H1 (cell line): ENCODE measurements around the gene RNASE13. TPM values are rescaled to one million over a fixed set of nuclear protein-coding genes. Genes with fewer than 3 reads are reported as not detected.
"Not testable (repeated sequence)": the region's sequence is repeated elsewhere in the genome, so short reads cannot be mapped to it uniquely, and the experiment has no call there.

Source experiments
- CTCF ChIA-PET: fragments of 300-600 bp; sonication (Branson Sonifier 250); formaldehyde crosslinking; loops from one replicate; lab custom pipeline; 2021; ENCODE audit not compliant: partially characterized antibody; lab: Charles Lee
- POLR2A ChIA-PET: fragments of 300-600 bp; sonication (Branson Sonifier 250); formaldehyde crosslinking; loops from one replicate; lab custom pipeline; 2021; ENCODE audit warnings: inconsistent platforms; ENCODE audit not compliant: partially characterized antibody; lab: Charles Lee
- DNase-seq, 2 experiments: peaks; one replicate each; pipeline versions ENCODE4 v3.0.0 to v3.0.0-alpha.2; 2010 to 2022; ENCODE audit warnings: low spot score in 2 of 2, low read depth in 1 of 2, mixed read lengths in 1 of 2
- FAIRE-seq: peaks from 2 replicates; lab custom pipeline; 2011; peaks lifted over from hg19 to GRCh38; lab: Jason Lieb, UNC
- H2AFZ ChIP-seq: 2 replicates; pipeline ENCODE4 v1.8.1; 2012; ENCODE audit warnings: low read length, inconsistent platforms
- H2AK5ac ChIP-seq: 2 replicates; pipeline ENCODE4 v1.6.1; 2013; ENCODE audit warnings: low read depth, low read length
- H2BK120ac ChIP-seq: replicated peaks from 2 replicates; pipeline ENCODE3; 2013; ENCODE audit warnings: low read depth, low read length, inconsistent platforms
- H2BK12ac ChIP-seq: 2 replicates; pipeline ENCODE4 v1.6.1; 2013; ENCODE audit warnings: low read depth, low read length
- H2BK15ac ChIP-seq: 2 replicates; pipeline ENCODE4 v1.6.1; 2013; ENCODE audit warnings: low read length
- H2BK20ac ChIP-seq: 2 replicates; pipeline ENCODE4 v1.6.1; 2013; ENCODE audit warnings: low read length
- H2BK5ac ChIP-seq: 2 replicates; pipeline ENCODE4 v1.6.1; 2013; ENCODE audit warnings: low read depth, low read length
- H3K14ac ChIP-seq: 2 replicates; pipeline ENCODE4 v1.6.1; 2013; ENCODE audit warnings: inconsistent platforms; ENCODE audit not compliant: insufficient read length
- H3K18ac ChIP-seq: 2 replicates; pipeline ENCODE4 v1.6.1; 2013; ENCODE audit warnings: low read length; ENCODE audit errors: extremely low read depth
- H3K23ac ChIP-seq: 2 replicates; pipeline ENCODE4 v1.6.1; 2013; ENCODE audit warnings: inconsistent platforms; ENCODE audit not compliant: insufficient read length
- H3K23me2 ChIP-seq: 2 replicates; pipeline ENCODE4 v1.6.1; 2013; ENCODE audit warnings: low read depth, low read length
- H3K27ac ChIP-seq: 2 replicates; pipeline ENCODE4 v1.6.1; 2011; ENCODE audit warnings: low read depth, low read length, inconsistent platforms
- H3K27me3 ChIP-seq, 4 experiments: replicated peaks in 1 of 4; 1 replicate in 1 of 4; 2 replicates in 3 of 4; pipeline versions ENCODE4 v1.6.1 to v1.8.1; 2011 to 2013; ENCODE audit warnings: low read length in 3 of 4, mild to moderate bottlenecking in 3 of 4, inconsistent platforms in 2 of 4, mixed read lengths in 2 of 4, moderate library complexity in 1 of 4; ENCODE audit not compliant: control insufficient read depth in 3 of 4, insufficient read depth in 3 of 4; ENCODE audit errors: extremely low read depth in 1 of 4
- H3K36me3 ChIP-seq, 4 experiments: 2 replicates each; pipeline versions ENCODE4 v1.6.1 to v1.8.1; 2011 to 2013; ENCODE audit warnings: mild to moderate bottlenecking in 4 of 4, low read length in 3 of 4, moderate library complexity in 2 of 4, control low read depth in 1 of 4, inconsistent platforms in 1 of 4; ENCODE audit not compliant: insufficient read depth in 4 of 4, control insufficient read depth in 2 of 4
- H3K4ac ChIP-seq: replicated peaks from 2 replicates; pipeline ENCODE3; 2013; ENCODE audit warnings: low read length, low read depth, mixed read lengths, inconsistent platforms; ENCODE audit not compliant: insufficient read length
- H3K4me1 ChIP-seq, 4 experiments: replicated peaks in 1 of 4; 1 replicate in 1 of 4; 2 replicates in 3 of 4; pipeline versions ENCODE4 v1.6.1 to v1.8.1; 2011 to 2013; ENCODE audit warnings: low read length in 3 of 4, inconsistent platforms in 2 of 4, mixed read lengths in 1 of 4; ENCODE audit not compliant: insufficient read depth in 4 of 4, control insufficient read depth in 3 of 4
- H3K4me2 ChIP-seq, 2 experiments: 2 replicates each; pipeline versions ENCODE4 v1.6.1 to v1.8.1; 2011 to 2013; ENCODE audit warnings: low read depth in 2 of 2, low read length in 2 of 2, control low read depth in 1 of 2, inconsistent platforms in 1 of 2, mild to moderate bottlenecking in 1 of 2; ENCODE audit not compliant: insufficient read depth in 1 of 2
- H3K4me3 ChIP-seq, 4 experiments: fragments of 200-600, 300-600 bp in 1 of 4; sonication (generic), shearing (Covaris generic), sonication (Bioruptor Twin) in 1 of 4; 2 replicates each; pipeline versions ENCODE4 v1.5.1 to v1.8.1; 2011 to 2016; ENCODE audit warnings: low read length in 4 of 4, low read depth in 3 of 4, control low read depth in 2 of 4, inconsistent platforms in 2 of 4, mild to moderate bottlenecking in 2 of 4, mixed read lengths in 1 of 4, moderate library complexity in 1 of 4; ENCODE audit not compliant: insufficient read depth in 2 of 4; ENCODE audit errors: extremely low read depth in 1 of 4
- H3K56ac ChIP-seq: replicated peaks from 2 replicates; pipeline ENCODE3; 2013; ENCODE audit warnings: low read depth, mild to moderate bottlenecking, mixed read lengths, low read length, inconsistent platforms; ENCODE audit not compliant: insufficient read length
- H3K79me1 ChIP-seq: 2 replicates; pipeline ENCODE4 v1.6.1; 2013; ENCODE audit warnings: low read depth, low read length, control low read depth
- H3K79me2 ChIP-seq, 2 experiments: 2 replicates each; pipeline versions ENCODE4 v1.6.1 to v1.8.1; 2012 to 2013; ENCODE audit warnings: low read length in 2 of 2, mild to moderate bottlenecking in 2 of 2, inconsistent platforms in 1 of 2; ENCODE audit not compliant: insufficient read depth in 2 of 2, control insufficient read depth in 1 of 2
- H3K9ac ChIP-seq, 4 experiments: replicated peaks in 1 of 4; 1 replicate in 1 of 4; 2 replicates in 3 of 4; pipeline versions ENCODE4 v1.6.1 to v1.8.1; 2011 to 2013; ENCODE audit warnings: low read depth in 3 of 4, low read length in 3 of 4, control low read depth in 2 of 4, mild to moderate bottlenecking in 2 of 4, moderate library complexity in 2 of 4, inconsistent platforms in 1 of 4; ENCODE audit errors: extremely low read depth in 1 of 4
- H3K9me3 ChIP-seq, 2 experiments: 2 replicates each; pipeline versions ENCODE4 v1.6.1 to v1.8.1; 2012 to 2013; ENCODE audit warnings: mild to moderate bottlenecking in 2 of 2, moderate library complexity in 2 of 2, control low read depth in 1 of 2, inconsistent platforms in 1 of 2, low read depth in 1 of 2, low read length in 1 of 2, mixed read lengths in 1 of 2; ENCODE audit not compliant: insufficient read depth in 2 of 2
- H4K20me1 ChIP-seq, 2 experiments: replicated peaks in 1 of 2; 2 replicates each; pipeline versions ENCODE3 to v1.8.1; 2011 to 2013; ENCODE audit warnings: inconsistent platforms in 2 of 2, low read length in 2 of 2, mild to moderate bottlenecking in 1 of 2; ENCODE audit not compliant: insufficient read depth in 2 of 2, control insufficient read depth in 1 of 2
- H4K5ac ChIP-seq: 2 replicates; pipeline ENCODE4 v1.6.1; 2013; ENCODE audit warnings: low read length, low read depth, mixed read lengths, inconsistent platforms; ENCODE audit not compliant: insufficient read length
- H4K8ac ChIP-seq: 2 replicates; pipeline ENCODE4 v1.8.0; 2013; ENCODE audit warnings: mild to moderate bottlenecking, moderate library complexity, low read length, inconsistent platforms; ENCODE audit not compliant: insufficient read depth; ENCODE audit errors: extremely low read depth
- H4K91ac ChIP-seq: replicated peaks from 2 replicates; pipeline ENCODE3; 2013; ENCODE audit warnings: low read length, mixed read lengths, inconsistent platforms; ENCODE audit not compliant: insufficient read length
- WGBS, 2 experiments: shearing (Covaris generic) in 1 of 2; methylation state at CpG; one replicate each; pipeline versions ENCODE4 v1.1.6 to v1.1.7; 2013 to 2015; ENCODE audit warnings: low lambda C conversion rate in 2 of 2, mixed read lengths in 2 of 2, inconsistent platforms in 1 of 2, low coverage in 1 of 2, missing lambda C conversion rate in 1 of 2; ENCODE audit not compliant: insufficient replicate concordance in 2 of 2, insufficient coverage in 1 of 2, insufficient read length in 1 of 2; ENCODE audit errors: extremely low coverage in 1 of 2, missing lambda C conversion rate in 1 of 2; 5-methylcytosine and 5-hydroxymethylcytosine counted together
- microRNA-seq, 2 experiments: library from miRNA; unstranded; fragments of <30 nt; microRNA quantifications; one replicate each; pipeline versions ENCODE4 to v1.2.0, GENCODE V29; 2016 to 2020; ENCODE audit warnings: borderline microRNAs expressed in 2 of 2, borderline number of aligned reads in 2 of 2, borderline replicate concordance in 1 of 2
- polyA plus RNA-seq, 7 experiments: library from polyadenylated mRNA; depleted of rRNA in 3 of 7; stranded (reverse) in 5 of 7; unstranded in 2 of 7; fragments of >200 nt in 5 of 7; fragments of 200-250 nt in 2 of 7; gene quantifications; 1 replicate in 5 of 7; 2 replicates in 1 of 7; 4 replicates in 1 of 7; pipeline versions ENCODE4 v1.2.1 to v1.2.3, GENCODE V29; 2011 to 2013; ENCODE audit warnings: missing spikeins in 2 of 7, mixed read lengths in 2 of 7
- total RNA-seq: library from RNA; stranded (reverse); fragmentation: NEBNext Ultra II Directional; extraction: Animal tissue kit (Norgen Biotek cat#: 25700); gene quantifications from 2 replicates; pipeline ENCODE4 v1.2.1, GENCODE V29; 2021

Gene RNASE13
- total and polyA plus RNA-seq, 2 of the 8 experiments (the other 6 are each of a cell fraction or from before 2014, with no cell fraction given) = not detected

GRCh38 chr14:20985650-20986049 is 49.0 kb downstream of the RNASE13 start:
- not testable (repeated sequence) for H3K27me3 ChIP-seq, H3K14ac ChIP-seq, H4K91ac ChIP-seq, DNase-seq, H2AFZ ChIP-seq, H3K23ac ChIP-seq, FAIRE-seq, H2BK120ac ChIP-seq, H3K18ac ChIP-seq, H2BK5ac ChIP-seq, H3K4me1 ChIP-seq, H3K23me2 ChIP-seq, H3K79me2 ChIP-seq, H4K8ac ChIP-seq, H3K4me2 ChIP-seq, H2BK15ac ChIP-seq, H3K56ac ChIP-seq, H3K9ac ChIP-seq, H3K27ac ChIP-seq, H4K20me1 ChIP-seq, H4K5ac ChIP-seq, H3K36me3 ChIP-seq, H2BK12ac ChIP-seq, H2BK20ac ChIP-seq, H3K4ac ChIP-seq, H3K9me3 ChIP-seq, H3K4me3 ChIP-seq, H3K79me1 ChIP-seq, H2AK5ac ChIP-seq
- ChIA-PET CTCF (interaction anchor here (0.6 to 1.2 kb wide), 5 partner anchors 12 to 117 kb away, joined by 3 read pairs; no protein-coding TSS in a partner anchor), POLR2A (interaction anchor here (1.0 to 1.5 kb wide), 2 partner anchors 15 to 85 kb away, joined by 4 read pairs; no protein-coding TSS in a partner anchor)
- 84% methylated on average over 4 of the region's 4 CpGs; no CpG with 5 or more reads in 1 of the 2 experiments for WGBS, 2 experiments

Small RNA genes within 50 kb of the gene (microRNA-seq; reads per million reads assigned to microRNA genes)
- 0 reads per million in 2 experiments for gene MIR6717

Other genes with a start within 250 kb of the RNASE13 start
- 2.2 and 3.0 TPM in 2 replicates for gene RNASE1, start 232.0 kb downstream of the RNASE13 start, total RNA-seq
- 10.2 and 13.4 TPM in 2 replicates for gene RNASE1, start 232.0 kb downstream of the RNASE13 start, polyA plus RNA-seq (2011; rRNA removed)
- gene RNASE3, start 143.4 kb downstream of the RNASE13 start, total RNA-seq = not detected in 2 replicates
- not detected in 2 replicates for gene RNASE3, start 143.4 kb downstream of the RNASE13 start, polyA plus RNA-seq (2011; rRNA removed)
- not detected in 2 replicates for gene RNASE2, start 79.3 kb downstream of the RNASE13 start, total RNA-seq
- gene RNASE2, start 79.3 kb downstream of the RNASE13 start, polyA plus RNA-seq (2011; rRNA removed) = not detected in 2 replicates
- gene METTL17, start 44.8 kb downstream of the RNASE13 start, total RNA-seq = 73.8 and 75.8 TPM in 2 replicates
- 138 and 145 TPM in 2 replicates for gene METTL17, start 44.8 kb downstream of the RNASE13 start, polyA plus RNA-seq (2011; rRNA removed)
- 0.22 TPM in 1 of 2 replicates, not detected in the other for gene SLC39A2, start 35.5 kb downstream of the RNASE13 start, total RNA-seq
- 0.14 and 0.31 TPM in 2 replicates for gene SLC39A2, start 35.5 kb downstream of the RNASE13 start, polyA plus RNA-seq (2011; rRNA removed)
- 27.2 and 29.9 TPM in 2 replicates for gene NDRG2, start 9.7 kb downstream of the RNASE13 start, total RNA-seq
- 48.6 and 65.0 TPM in 2 replicates for gene NDRG2, start 9.7 kb downstream of the RNASE13 start, polyA plus RNA-seq (2011; rRNA removed)
- 0.34 TPM in 1 of 2 replicates, not detected in the other for gene TPPP2, start 4.6 kb downstream of the RNASE13 start, total RNA-seq
- gene TPPP2, start 4.6 kb downstream of the RNASE13 start, polyA plus RNA-seq (2011; rRNA removed) = not detected in 2 replicates
- not detected in 2 replicates for gene RNASE7, start 7.6 kb upstream of the RNASE13 start, total RNA-seq
- not detected in 2 replicates for gene RNASE7, start 7.6 kb upstream of the RNASE13 start, polyA plus RNA-seq (2011; rRNA removed)
- gene RNASE8, start 23.0 kb upstream of the RNASE13 start, total RNA-seq = not detected in 2 replicates
- gene RNASE8, start 23.0 kb upstream of the RNASE13 start, polyA plus RNA-seq (2011; rRNA removed) = not detected in 2 replicates
- gene ARHGEF40, start 35.5 kb upstream of the RNASE13 start, total RNA-seq = 49.5 and 53.1 TPM in 2 replicates
- gene ARHGEF40, start 35.5 kb upstream of the RNASE13 start, polyA plus RNA-seq (2011; rRNA removed) = 99.6 and 101 TPM in 2 replicates
- 108 and 113 TPM in 2 replicates for gene ZNF219, start 63.8 kb upstream of the RNASE13 start, total RNA-seq
- 160 and 310 TPM in 2 replicates for gene ZNF219, start 63.8 kb upstream of the RNASE13 start, polyA plus RNA-seq (2011; rRNA removed)
- gene TMEM253, start 66.3 kb upstream of the RNASE13 start, total RNA-seq = 1.3 and 1.9 TPM in 2 replicates
- gene TMEM253, start 66.3 kb upstream of the RNASE13 start, polyA plus RNA-seq (2011; rRNA removed) = 1.9 and 2.2 TPM in 2 replicates
- gene OR5AU1, start 121.3 kb upstream of the RNASE13 start, total RNA-seq = not detected in 2 replicates
- gene OR5AU1, start 121.3 kb upstream of the RNASE13 start, polyA plus RNA-seq (2011; rRNA removed) = not detected in 2 replicates
- 1,203 and 1,207 TPM in 2 replicates for gene HNRNPC, start 234.6 kb upstream of the RNASE13 start, total RNA-seq
- 517 and 781 TPM in 2 replicates for gene HNRNPC, start 234.6 kb upstream of the RNASE13 start, polyA plus RNA-seq (2011; rRNA removed)
- gene RPGRIP1, start 245.3 kb upstream of the RNASE13 start, total RNA-seq = 0.63 and 0.65 TPM in 2 replicates
- 0.35 and 0.36 TPM in 2 replicates for gene RPGRIP1, start 245.3 kb upstream of the RNASE13 start, polyA plus RNA-seq (2011; rRNA removed)